22Rv1 (cell line): ENCODE data around the gene NECAP2.

Experiments
- H3K27ac ChIP-seq: fragments of 450-650 bp; 2 replicates; pipeline ENCODE4 v1.5.1; 2017
- CTCF ChIP-seq: fragments of 450-650 bp; IDR thresholded peaks from 2 replicates; pipeline ENCODE4 v1.5.1; 2017; ENCODE audit warnings: mild to moderate bottlenecking
- ZFX ChIP-seq: fragments of 450-650 bp; IDR thresholded peaks from 2 replicates; pipeline ENCODE4 v1.6.1; 2017; ENCODE audit warnings: antibody characterized with exemption, borderline replicate concordance

NECAP2 gene

DNA sequence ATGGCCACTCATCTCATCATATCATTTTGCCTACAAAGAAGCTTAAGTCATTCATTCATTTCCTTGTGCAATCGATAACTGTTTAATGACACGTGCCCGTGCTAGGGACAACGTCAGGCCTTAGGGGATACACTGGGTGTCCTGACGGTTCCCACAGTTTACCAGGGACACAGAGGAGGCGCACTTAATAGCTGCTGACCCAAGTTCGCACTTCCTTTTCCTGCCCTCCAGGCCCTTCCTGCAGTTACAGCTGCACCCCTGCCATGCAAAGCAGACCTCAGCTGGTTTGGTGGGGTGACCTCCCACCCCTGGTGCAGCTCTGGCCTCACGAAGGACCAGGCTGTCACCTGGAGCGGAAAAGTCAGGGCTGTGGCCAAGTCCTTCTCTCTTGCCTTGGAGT is 7.5 kb upstream of the NECAP2 start:
- TF ChIP-seq CTCF (no peak), ZFX (no peak)

GRCh38 chr1:16434007-16434406 is 6.5 kb upstream of the NECAP2 start:
- TF ChIP-seq ZFX (no peak), CTCF (no peak)
- H3K27ac ChIP-seq = no peak overlapping the region

More for the DNA sequence above, 7.5 kb upstream of the NECAP2 start:
- no peak overlapping the region for H3K27ac ChIP-seq

DNA sequence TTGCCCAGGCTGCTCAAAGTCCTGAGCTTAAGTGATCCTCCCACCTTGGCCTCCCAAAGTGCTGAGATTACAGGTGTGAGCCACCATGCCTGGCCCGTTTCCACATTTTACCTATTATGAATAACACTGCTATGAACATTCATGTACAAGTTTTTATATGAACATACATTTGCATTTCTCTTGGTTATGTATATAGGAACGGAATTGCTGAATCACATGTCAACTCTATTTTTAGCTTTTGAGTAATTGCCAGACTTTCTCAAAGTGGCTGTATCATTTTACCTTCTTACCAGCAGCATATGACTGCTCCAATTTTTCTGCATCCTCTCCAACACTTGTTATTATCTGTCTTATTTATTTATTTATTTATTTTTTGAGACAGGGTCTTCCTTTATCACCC is 6.0 kb upstream of the NECAP2 start:
- TF ChIP-seq ZFX = no peak
- TF ChIP-seq CTCF = no peak
- H3K27ac ChIP-seq = no peak overlapping the region

DNA sequence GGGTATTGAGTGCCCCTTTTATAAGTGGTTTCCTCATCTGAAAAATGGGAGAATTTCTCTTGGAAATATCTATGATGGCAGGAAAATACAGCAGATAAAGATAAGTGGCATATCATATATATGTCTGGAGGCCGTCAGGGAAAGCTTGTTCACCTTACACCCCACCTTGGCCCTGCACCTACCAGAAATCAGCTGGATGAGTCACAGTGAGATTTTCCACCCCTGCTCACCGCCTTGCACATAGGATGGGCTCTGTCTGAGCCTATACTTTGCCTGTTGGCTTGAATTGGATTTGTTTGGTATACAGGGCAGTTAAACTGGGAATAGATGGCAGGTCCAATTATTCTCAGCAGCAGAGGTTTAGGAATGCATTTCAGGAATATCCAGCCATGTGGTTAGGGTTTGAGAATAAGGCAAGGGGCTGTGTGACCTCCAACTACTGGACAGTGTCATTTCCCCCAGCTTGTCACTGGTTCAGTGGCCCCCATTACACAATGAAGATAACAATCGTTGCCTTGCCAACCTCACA is 3.5 kb upstream of the NECAP2 start, which contains the start of gene SPATA21:
Gene SPATA21, minus strand, starts transcription at position 479 of the 529 bp plus-strand sequence. CDS start 6,053 bp downstream, outside the sequence.
- TF ChIP-seq CTCF (no peak), ZFX (no peak)
- H3K27ac ChIP-seq = no peak within 1 kb of the TSS

DNA sequence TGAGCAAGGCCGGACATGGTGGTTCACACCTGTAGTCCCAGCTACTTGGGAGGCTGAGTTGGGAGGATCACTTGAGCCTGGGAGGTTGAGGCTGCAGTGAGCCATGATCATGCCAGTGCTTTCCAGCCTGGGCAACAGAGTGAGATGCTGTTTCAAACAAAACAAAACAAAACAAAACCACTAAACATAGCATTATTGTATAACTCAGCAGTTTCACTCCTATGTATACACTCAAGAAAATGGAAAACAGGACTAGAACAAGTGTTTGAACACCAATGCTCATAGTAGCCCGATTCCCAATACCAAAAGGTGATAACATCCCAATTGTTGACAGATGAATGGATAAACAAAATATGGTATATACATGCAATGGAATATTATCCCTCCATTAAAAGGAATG is 2.0 kb upstream of the NECAP2 start:
- TF ChIP-seq CTCF = no peak
- TF ChIP-seq ZFX = no peak
- no peak overlapping the region for H3K27ac ChIP-seq

- H3K27ac ChIP-seq = no peak overlapping the region
- TF ChIP-seq ZFX (no peak), CTCF (no peak)
These were observed 1.6 kb upstream of the NECAP2 start for GRCh38 chr1:16438924-16439323.

GRCh38 chr1:16440131-16440469 is 424 bp upstream of the NECAP2 start:
- peak overlapping the region; percentile 61 for H3K27ac ChIP-seq
- TF ChIP-seq CTCF = no peak
- no peak for TF ChIP-seq ZFX
